Adipocyte (in vitro differentiated cells): ENCODE measurements around the gene BABAM2.

Experiments
- DNase-seq: peaks from one replicate; pipeline ENCODE4 v3.0.0-alpha.2; 2015; ENCODE audit warnings: low read depth
- H3K27me3 ChIP-seq: replicated peaks from 2 replicates; pipeline ENCODE4 v1.7.0; 2013; ENCODE audit warnings: mild to moderate bottlenecking, low read length, moderate library complexity; ENCODE audit not compliant: control insufficient read depth, insufficient read depth
- H3K36me3 ChIP-seq: 2 replicates; pipeline ENCODE4 v1.7.0; 2013; ENCODE audit warnings: low read length, mild to moderate bottlenecking, moderate library complexity; ENCODE audit not compliant: control insufficient read depth, insufficient read depth, severe bottlenecking
- H3K4me1 ChIP-seq: 2 replicates; pipeline ENCODE4 v1.7.0; 2013; ENCODE audit warnings: mild to moderate bottlenecking, low read length, moderate library complexity; ENCODE audit not compliant: control insufficient read depth, insufficient read depth
- H3K4me3 ChIP-seq: 2 replicates; pipeline ENCODE4 v1.7.0; 2013; ENCODE audit warnings: mild to moderate bottlenecking, low read length, moderate library complexity
- H3K9ac ChIP-seq: 2 replicates; pipeline ENCODE4 v1.7.0; 2013; ENCODE audit warnings: mild to moderate bottlenecking, low read length, moderate library complexity
- H3K9me3 ChIP-seq: 2 replicates; pipeline ENCODE4 v1.7.0; 2013; ENCODE audit warnings: mild to moderate bottlenecking, low read length, moderate library complexity; ENCODE audit not compliant: control insufficient read depth

The BABAM2 gene

GRCh38 chr2:28210535-28210934 is 320.0 kb downstream of the BABAM2 start:
- no peak overlapping the region for H3K9ac ChIP-seq
- no peaks in the 10 kb centered on the region for H3K4me1 ChIP-seq
- no peaks in the 10 kb centered on the region for H3K9me3 ChIP-seq
- H3K4me3 ChIP-seq, result no peak overlapping the region
- peak; percentile 40 for DNase-seq
- no peaks in the 10 kb centered on the region for H3K27me3 ChIP-seq
- H3K36me3 ChIP-seq, result no peaks in the 10 kb centered on the region

DNA sequence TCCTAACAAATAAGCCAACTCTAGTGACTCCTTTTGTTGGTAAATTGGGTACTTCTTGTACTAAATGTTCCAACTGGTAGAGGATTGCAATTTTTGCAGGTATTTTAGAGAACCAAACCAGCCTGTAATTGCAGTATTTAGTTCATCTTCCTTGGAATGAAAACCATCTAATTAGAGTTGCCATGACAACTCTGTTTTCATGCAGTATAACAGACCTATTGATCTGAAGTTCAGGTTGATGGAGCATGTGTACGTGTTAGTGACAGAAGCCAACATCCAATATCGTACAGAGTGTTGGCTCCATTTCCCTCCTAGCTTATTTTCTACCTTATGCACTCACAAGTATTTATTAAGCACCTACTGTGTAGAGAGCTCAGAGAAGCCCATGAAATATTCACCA is 325.8 kb downstream of the BABAM2 start:
- H3K4me1 ChIP-seq, result no peaks in the 10 kb centered on the region
- no peaks in the 10 kb centered on the region for H3K27me3 ChIP-seq
- H3K9ac ChIP-seq, result no peak overlapping the region
- DNase-seq, result no peak
- H3K9me3 ChIP-seq, result no peaks in the 10 kb centered on the region
- H3K4me3 ChIP-seq, result no peak overlapping the region
- no peaks in the 10 kb centered on the region for H3K36me3 ChIP-seq

DNA sequence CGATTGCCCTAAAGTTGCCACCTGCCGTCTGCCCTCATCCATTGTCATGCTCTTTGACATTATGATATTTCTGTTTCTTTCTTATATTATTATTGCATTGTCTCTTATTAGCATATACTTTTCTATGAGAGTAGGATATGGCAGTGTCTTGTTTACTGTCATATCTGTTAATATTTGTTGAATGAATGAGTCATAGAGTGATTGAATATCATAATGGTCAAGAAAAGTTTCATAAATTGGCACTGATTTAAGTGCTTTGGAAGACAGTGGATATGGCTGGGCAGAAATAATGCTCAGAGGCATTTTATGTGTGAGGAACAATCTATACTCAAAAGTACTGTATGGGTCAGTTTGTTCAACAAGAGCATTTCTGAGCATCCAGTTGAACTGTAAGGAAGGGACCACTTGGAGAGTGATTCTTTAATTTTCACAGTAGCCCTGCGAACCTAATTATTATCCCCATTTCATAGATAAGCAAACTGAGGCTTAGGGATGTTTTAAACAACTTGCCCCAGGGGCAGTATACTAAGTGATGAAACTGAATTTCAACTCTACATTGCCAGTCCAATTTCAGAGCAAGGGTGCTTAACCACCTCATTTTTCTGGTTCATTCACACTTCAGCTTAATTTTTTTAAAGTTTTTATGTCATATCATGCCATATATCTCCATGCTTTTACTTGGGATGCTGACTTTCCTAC is 326.7 kb downstream of the BABAM2 start:
- H3K4me1 ChIP-seq, result no peaks in the 10 kb centered on the region
- H3K9ac ChIP-seq, result no peak overlapping the region
- no peak for DNase-seq
- H3K4me3 ChIP-seq, result no peak overlapping the region
- no peaks in the 10 kb centered on the region for H3K9me3 ChIP-seq
- no peaks in the 10 kb centered on the region for H3K36me3 ChIP-seq
- H3K27me3 ChIP-seq, result no peaks in the 10 kb centered on the region

DNA sequence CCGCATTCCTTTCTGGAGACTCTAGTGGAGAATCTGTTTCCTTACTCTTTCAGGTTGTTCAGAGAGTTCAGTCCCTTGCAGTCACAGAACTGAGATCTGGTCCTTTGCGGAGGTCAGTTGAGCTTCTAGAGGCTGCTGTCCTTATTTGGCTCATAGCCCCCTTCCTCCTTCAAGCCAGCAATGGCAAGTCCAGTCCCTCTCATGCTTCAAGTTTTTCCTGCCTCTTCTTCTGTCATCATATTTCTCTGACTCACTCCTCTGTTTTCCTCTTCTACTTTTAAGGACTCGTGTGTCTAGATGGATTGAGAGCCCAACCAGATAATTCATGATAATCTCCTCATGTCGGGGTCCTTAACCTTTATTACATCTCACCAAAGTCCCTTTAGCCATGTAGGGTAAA is 328.6 kb downstream of the BABAM2 start:
- no peaks in the 10 kb centered on the region for H3K27me3 ChIP-seq
- no peaks in the 10 kb centered on the region for H3K36me3 ChIP-seq
- H3K4me3 ChIP-seq, result no peak overlapping the region
- peak; percentile 15 for DNase-seq
- peaks cover 5% of the 10 kb centered on the region for H3K4me1 ChIP-seq
- no peaks in the 10 kb centered on the region for H3K9me3 ChIP-seq
- H3K9ac ChIP-seq, result no peak overlapping the region

- H3K27me3 ChIP-seq, result no peaks in the 10 kb centered on the region
- H3K4me3 ChIP-seq, result no peak overlapping the region
- no peak for DNase-seq
- H3K9me3 ChIP-seq, result no peaks in the 10 kb centered on the region
- no peaks in the 10 kb centered on the region for H3K36me3 ChIP-seq
- H3K9ac ChIP-seq, result no peak overlapping the region
- peaks cover 11% of the 10 kb centered on the region for H3K4me1 ChIP-seq
Measured at GRCh38 chr2:28219758-28220368, 329.3 kb downstream of the BABAM2 start.

- no peaks in the 10 kb centered on the region for H3K27me3 ChIP-seq
- peak overlapping the region; percentile 79 for H3K9ac ChIP-seq
- H3K4me1 ChIP-seq, result peaks cover 22% of the 10 kb centered on the region
- H3K9me3 ChIP-seq, result no peaks in the 10 kb centered on the region
- no peaks in the 10 kb centered on the region for H3K36me3 ChIP-seq
- H3K4me3 ChIP-seq, result peak overlapping the region; percentile 28
- DNase-seq, result peak; percentile 93
Measured at GRCh38 chr2:28224648-28225472, 334.3 kb downstream of the BABAM2 start.

- no peaks in the 10 kb centered on the region for H3K9me3 ChIP-seq
- H3K4me1 ChIP-seq, result peaks cover 22% of the 10 kb centered on the region
- H3K36me3 ChIP-seq, result no peaks in the 10 kb centered on the region
- peak; percentile 33 for DNase-seq
- H3K4me3 ChIP-seq, result peak overlapping the region; percentile 28
- H3K9ac ChIP-seq, result peak overlapping the region; percentile 79
- H3K27me3 ChIP-seq, result no peaks in the 10 kb centered on the region
Measured at GRCh38 chr2:28225473-28226080, 335.0 kb downstream of the BABAM2 start.

DNA sequence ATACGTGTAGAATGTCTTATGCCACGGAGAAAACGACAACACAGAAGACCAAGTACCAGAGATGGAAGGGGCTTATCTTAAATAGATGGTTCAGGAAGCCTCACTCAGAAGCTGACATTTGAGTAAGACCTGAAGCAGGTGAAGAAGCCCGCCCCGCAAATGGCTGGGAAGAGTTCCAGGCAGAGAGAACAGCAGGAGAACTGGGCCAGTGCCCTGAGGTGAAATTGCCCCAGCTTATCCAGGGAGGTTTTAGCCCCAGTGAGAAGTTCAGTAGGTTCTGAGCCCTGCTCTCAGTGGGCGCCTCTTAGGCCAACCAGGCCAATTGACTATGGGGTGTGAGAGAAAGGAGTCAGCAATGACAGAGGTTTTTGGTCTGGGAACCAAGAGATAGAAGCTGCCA is 336.0 kb downstream of the BABAM2 start:
- H3K9me3 ChIP-seq, result no peaks in the 10 kb centered on the region
- no peaks in the 10 kb centered on the region for H3K27me3 ChIP-seq
- peaks cover 31% of the 10 kb centered on the region for H3K4me1 ChIP-seq
- no peak overlapping the region for H3K4me3 ChIP-seq
- H3K36me3 ChIP-seq, result no peaks in the 10 kb centered on the region
- no peak overlapping the region for H3K9ac ChIP-seq
- DNase-seq, result no peak

- no peaks in the 10 kb centered on the region for H3K9me3 ChIP-seq
- H3K4me1 ChIP-seq, result peaks cover 39% of the 10 kb centered on the region
- no peaks in the 10 kb centered on the region for H3K27me3 ChIP-seq
- no peak overlapping the region for H3K9ac ChIP-seq
- H3K36me3 ChIP-seq, result no peaks in the 10 kb centered on the region
- no peak for DNase-seq
- H3K4me3 ChIP-seq, result no peak overlapping the region
Measured at GRCh38 chr2:28227498-28227897, 337.0 kb downstream of the BABAM2 start.

DNA sequence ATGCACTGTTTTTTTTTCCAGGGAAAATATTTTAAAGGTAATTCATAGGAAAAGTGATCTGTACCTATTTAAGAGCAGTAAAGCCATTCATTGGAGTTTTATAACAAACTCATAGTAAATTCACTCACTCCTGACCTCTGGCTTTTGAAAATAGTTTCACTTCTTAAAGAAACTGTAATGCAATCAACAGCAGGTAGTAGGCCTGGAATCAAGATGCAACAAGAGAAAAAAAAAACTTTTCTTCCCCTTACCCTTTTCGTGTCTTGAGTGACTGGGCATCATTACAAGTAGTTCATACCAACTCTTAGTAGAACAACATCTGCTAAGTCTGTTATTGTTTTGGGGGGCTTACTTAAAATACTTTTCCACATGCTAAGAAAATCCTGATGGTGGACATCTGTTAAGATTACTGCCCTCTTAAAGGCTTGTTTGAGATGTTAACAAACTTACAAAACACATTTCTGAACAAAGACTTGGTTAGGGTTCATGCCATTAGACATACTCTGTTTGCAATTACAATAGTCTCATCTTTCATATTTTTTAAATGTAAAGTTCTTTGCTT is 338.0 kb downstream of the BABAM2 start:
- peak; percentile 60 for DNase-seq
- Histone ChIP-seq H3K9me3 (no peaks in the 10 kb centered on the region), H3K9ac (no peak overlapping the region), H3K4me1 (peaks cover 48% of the 10 kb centered on the region), H3K36me3 (no peaks in the 10 kb centered on the region), H3K27me3 (no peaks in the 10 kb centered on the region), H3K4me3 (no peak overlapping the region)
